Cardiac fibroblast (primary cell): ENCODE data around the gene ZBTB17.

Experiments
- DNase-seq, 2 donors: peaks; one replicate each; pipeline versions ENCODE4 v3.0.0 to v3.0.0-alpha.2; 2010; ENCODE audit warnings: low read depth in 2 of 2
- H3K4me3 ChIP-seq, 2 donors: replicated peaks in 1 of 2; 1 replicate in 1 of 2; 2 replicates in 1 of 2; pipeline ENCODE4 v1.5.1; 2011; ENCODE audit warnings: low read depth in 2 of 2, low read length in 2 of 2, mild to moderate bottlenecking in 2 of 2, moderate library complexity in 1 of 2
- TF ChIP-seq, protein P1 (sequence below): IDR thresholded peaks from one replicate; pipeline ENCODE4 v1.5.1; 2011; ENCODE audit warnings: low read depth, mild to moderate bottlenecking, low read length, inconsistent platforms

The ZBTB17 gene

GRCh38 chr1:15942661-15943327 is 33.1 kb downstream of the ZBTB17 start:
- no peak overlapping the region for H3K4me3 ChIP-seq
- TF ChIP-seq, protein P1, sequence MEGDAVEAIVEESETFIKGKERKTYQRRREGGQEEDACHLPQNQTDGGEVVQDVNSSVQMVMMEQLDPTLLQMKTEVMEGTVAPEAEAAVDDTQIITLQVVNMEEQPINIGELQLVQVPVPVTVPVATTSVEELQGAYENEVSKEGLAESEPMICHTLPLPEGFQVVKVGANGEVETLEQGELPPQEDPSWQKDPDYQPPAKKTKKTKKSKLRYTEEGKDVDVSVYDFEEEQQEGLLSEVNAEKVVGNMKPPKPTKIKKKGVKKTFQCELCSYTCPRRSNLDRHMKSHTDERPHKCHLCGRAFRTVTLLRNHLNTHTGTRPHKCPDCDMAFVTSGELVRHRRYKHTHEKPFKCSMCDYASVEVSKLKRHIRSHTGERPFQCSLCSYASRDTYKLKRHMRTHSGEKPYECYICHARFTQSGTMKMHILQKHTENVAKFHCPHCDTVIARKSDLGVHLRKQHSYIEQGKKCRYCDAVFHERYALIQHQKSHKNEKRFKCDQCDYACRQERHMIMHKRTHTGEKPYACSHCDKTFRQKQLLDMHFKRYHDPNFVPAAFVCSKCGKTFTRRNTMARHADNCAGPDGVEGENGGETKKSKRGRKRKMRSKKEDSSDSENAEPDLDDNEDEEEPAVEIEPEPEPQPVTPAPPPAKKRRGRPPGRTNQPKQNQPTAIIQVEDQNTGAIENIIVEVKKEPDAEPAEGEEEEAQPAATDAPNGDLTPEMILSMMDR: no peak
- DNase-seq: no peak

DNA sequence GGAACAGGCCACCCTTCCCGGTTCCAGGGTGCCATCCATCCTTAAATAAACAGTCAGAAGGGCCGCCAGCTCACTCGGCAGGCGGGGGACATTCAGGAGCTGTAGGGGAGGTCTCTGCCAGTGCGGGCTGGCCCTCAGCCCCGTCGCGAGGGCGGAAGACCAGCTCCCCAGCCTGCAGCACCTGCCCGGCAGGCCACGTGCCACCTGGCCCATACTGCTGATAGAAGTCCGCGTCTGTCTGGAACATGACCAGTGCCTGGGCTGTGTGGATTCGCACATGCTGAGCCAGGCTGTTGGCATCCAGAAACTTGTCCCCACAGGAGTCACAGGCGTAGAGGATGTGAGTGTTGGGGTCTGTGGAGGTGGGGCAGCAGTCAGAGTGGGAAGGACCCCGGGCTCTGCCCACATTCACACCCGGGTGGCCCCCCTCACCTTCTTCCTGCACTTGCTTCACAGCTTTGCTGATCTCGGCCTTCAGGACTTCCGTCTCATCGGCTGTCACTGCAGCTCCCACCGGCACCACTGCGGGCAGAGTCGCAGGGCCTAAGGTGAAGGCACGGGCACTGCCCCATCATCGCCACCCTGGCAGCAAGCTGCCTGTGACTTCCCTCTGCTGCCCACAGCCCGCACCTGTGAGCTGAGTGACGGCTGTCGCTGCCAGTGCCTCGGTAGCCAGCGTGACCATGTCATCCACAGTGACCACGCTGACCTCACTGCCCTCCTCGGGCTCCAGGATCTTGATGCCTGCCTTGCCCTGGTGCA is 33.8 kb downstream of the ZBTB17 start:
- TF ChIP-seq, protein P1: no peak
- no peak overlapping the region for H3K4me3 ChIP-seq
- DNase-seq: no peak

GRCh38 chr1:15941044-15941840 is 34.7 kb downstream of the ZBTB17 start:
- TF ChIP-seq, protein P1: no peak
- DNase-seq: no peak
- H3K4me3 ChIP-seq: no peak overlapping the region

GRCh38 chr1:15940110-15941043 is 35.5 kb downstream of the ZBTB17 start:
- TF ChIP-seq, protein P1: no peak
- DNase-seq: no peak
- H3K4me3 ChIP-seq: no peak overlapping the region

DNA sequence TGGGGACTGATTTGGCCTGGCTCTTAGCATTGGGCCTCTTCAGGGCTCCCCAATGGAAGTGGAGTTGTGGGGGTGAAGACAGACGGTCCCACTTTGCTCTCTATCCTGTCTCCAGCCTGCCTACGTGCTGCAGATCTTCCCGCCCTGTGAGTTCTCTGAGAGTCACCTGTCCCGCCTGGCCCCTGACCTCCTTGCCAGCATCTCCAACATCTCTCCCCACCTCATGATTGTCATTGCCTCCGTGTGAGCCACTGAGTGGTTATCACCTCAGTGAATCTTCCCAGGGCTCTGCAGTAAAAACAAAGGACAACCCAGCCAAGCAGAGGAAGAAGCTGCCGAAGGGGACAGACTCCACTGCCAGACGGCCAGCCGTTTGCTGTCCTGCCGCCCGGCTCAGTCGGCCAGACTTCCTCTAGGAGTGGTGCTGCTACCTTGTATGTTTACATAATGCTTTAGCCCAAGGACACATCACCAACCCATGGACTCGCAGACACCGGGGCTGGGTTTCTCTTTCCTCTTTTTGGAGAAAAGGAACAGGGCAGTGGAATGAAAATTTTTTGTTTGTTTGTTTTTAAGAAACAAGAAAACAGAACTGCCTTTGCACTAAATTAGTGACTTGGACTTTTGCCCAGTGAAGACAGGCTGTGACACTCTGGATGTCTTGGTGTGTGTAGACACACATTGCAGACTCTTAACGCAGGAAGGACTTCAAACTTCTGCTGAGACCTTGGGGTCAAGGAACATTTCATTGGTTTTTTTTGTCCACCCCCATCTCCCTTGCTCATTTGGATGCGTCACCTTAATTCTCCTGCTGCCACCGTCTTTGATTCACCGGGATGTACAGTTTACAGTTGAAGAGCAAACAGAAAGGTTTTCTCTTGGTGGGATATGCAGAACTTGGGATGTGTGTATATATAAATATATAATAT is 36.5 kb downstream of the ZBTB17 start:
- DNase-seq: peak in 1 of 2 donors; percentile 59
- no peak overlapping the region for H3K4me3 ChIP-seq
- TF ChIP-seq, protein P1: no peak
